Gastroesophageal sphincter (tissue), 4 donors: Measurements from ENCODE around the gene KDM4C. TPM values are rescaled to one million over a fixed set of nuclear protein-coding genes. Genes with fewer than 3 reads are reported as not detected.

ENCODE experiments used
- ATAC-seq: fragments of 150-250 bp; one replicate; pipeline ENCODE4 v1.9.1; 2016; ENCODE audit warnings: mild to moderate bottlenecking, moderate library complexity
- H3K27ac ChIP-seq, 4 donors: fragments of 200-600 bp; sonication (generic) in 3 of 4; 1 replicate in 3 of 4; 2 replicates in 1 of 4; pipeline ENCODE4 v1.5.1; 2016 to 2019
- H3K27me3 ChIP-seq: fragments of 200-600 bp; sonication (generic); one replicate; pipeline ENCODE4 v1.5.1; 2019
- H3K36me3 ChIP-seq, 2 donors: fragments of 200-600 bp; sonication (generic); one replicate each; pipeline ENCODE4 v1.5.1; 2019; ENCODE audit warnings: control low read depth in 1 of 2
- H3K4me1 ChIP-seq, 3 donors: fragments of 200-600 bp; sonication (generic); 1 replicate in 2 of 3; 2 replicates in 1 of 3; pipeline ENCODE4 v1.5.1; 2016 to 2019; ENCODE audit warnings: control low read depth in 2 of 3
- H3K4me3 ChIP-seq, 2 donors: fragments of 200-600 bp; sonication (generic); one replicate each; pipeline ENCODE4 v1.5.1; 2019; ENCODE audit warnings: mild to moderate bottlenecking in 1 of 2, moderate library complexity in 1 of 2
- H3K9me3 ChIP-seq, 3 donors: fragments of 200-600 bp; sonication (generic); one replicate each; pipeline ENCODE4 v1.5.1; 2017 to 2019; ENCODE audit warnings: control low read depth in 2 of 3
- CTCF ChIP-seq, 4 experiments: fragments of 200-600 bp in 2 of 4; fragments of 450-650 bp in 2 of 4; sonication (generic) in 1 of 4; IDR thresholded peaks; one replicate each; pipeline ENCODE4 v1.5.1; 2017 to 2019; ENCODE audit warnings: antibody characterized with exemption in 4 of 4, mild to moderate bottlenecking in 2 of 4, moderate library complexity in 2 of 4
- EP300 ChIP-seq: sonication (generic); formaldehyde crosslinking; IDR thresholded peaks from one replicate; pipeline ENCODE4 v1.6.1; 2017; ENCODE audit warnings: antibody characterized with exemption, mild to moderate bottlenecking
- POLR2A ChIP-seq, 2 donors: fragments of 450-650 bp; IDR thresholded peaks; one replicate each; pipeline ENCODE4 v1.6.1; 2017; ENCODE audit warnings: antibody characterized with exemption in 2 of 2, mild to moderate bottlenecking in 2 of 2, moderate library complexity in 1 of 2
- POLR2AphosphoS5 ChIP-seq: sonication (generic); formaldehyde crosslinking; IDR thresholded peaks from one replicate; pipeline ENCODE4 v1.6.1; 2017; ENCODE audit warnings: antibody characterized with exemption
- WGBS, 2 donors: methylation state at CpG; one replicate each; pipeline ENCODE4 v1.1.5; 2018; ENCODE audit warnings: low coverage in 1 of 2; 5-methylcytosine and 5-hydroxymethylcytosine counted together
- total RNA-seq, 4 donors: library from RNA; depleted of rRNA; stranded (reverse); fragments of >200 nt; gene quantifications; one replicate each; pipeline ENCODE4 v1.1.0, GENCODE V29; 2016

KDM4C gene
- total RNA-seq, 4 donors from 2014 or later: 17.7 to 65.2 (median 29.5) TPM

- TF ChIP-seq CTCF (IDR thresholded peaks at IDR 0.05) (no peak), POLR2AphosphoS5 (no peak), EP300 (no peak), POLR2A (IDR thresholded peaks at IDR 0.05) (no peak)
These were observed 140.1 kb downstream of the KDM4C start for GRCh38 chr9:6897898-6898302.

DNA sequence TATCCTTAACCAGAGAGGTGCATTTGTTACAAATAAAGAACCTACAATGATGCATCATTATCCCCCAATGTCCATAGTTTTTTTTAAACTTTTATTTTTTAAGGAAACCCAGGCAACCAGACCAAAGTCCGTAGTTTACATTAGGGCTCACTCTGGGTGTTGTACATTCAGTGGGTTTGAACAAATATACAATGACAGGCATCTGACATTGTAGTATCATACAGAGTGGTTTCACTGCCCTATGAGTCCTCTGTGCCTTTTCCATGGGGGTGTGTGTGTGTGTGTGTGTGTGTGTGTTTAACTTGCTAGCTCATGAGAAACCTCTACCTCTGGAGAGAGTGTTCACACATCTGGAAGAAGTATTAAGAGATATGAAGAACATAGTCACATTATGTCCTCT is 141.5 kb downstream of the KDM4C start:
- Histone ChIP-seq H3K4me1 (peaks cover 0 to 20% (median 0%) of the 10 kb centered on the region in 3 donors), H3K4me3 (no peak overlapping the region), H3K9me3 (no peaks in the 10 kb centered on the region), H3K27ac (no peak overlapping the region), H3K36me3 (peaks cover 0 to 5% of the 10 kb centered on the region in 2 donors), H3K27me3 (no peaks in the 10 kb centered on the region)
- TF ChIP-seq POLR2A (IDR thresholded peaks at IDR 0.05): no peak
- TF ChIP-seq POLR2AphosphoS5: no peak
- no peak for TF ChIP-seq CTCF (IDR thresholded peaks at IDR 0.05)
- TF ChIP-seq EP300: no peak
- no peak for ATAC-seq
- WGBS, 2 donors: 0 to 38% methylated on average over 1 of the region's 1 CpG

More at GRCh38 chr9:6897898-6898302, 140.1 kb downstream of the KDM4C start:
- H3K9me3 ChIP-seq: no peaks in the 10 kb centered on the region
- WGBS, 2 donors: 24 to 34% methylated on average over 5 to 7 of the region's 7 CpGs
- H3K27ac ChIP-seq: no peak overlapping the region
- H3K4me3 ChIP-seq: no peak overlapping the region
- H3K4me1 ChIP-seq: peaks cover 0 to 20% (median 0%) of the 10 kb centered on the region in 3 donors
- no peak for ATAC-seq
- no peaks in the 10 kb centered on the region for H3K27me3 ChIP-seq
- H3K36me3 ChIP-seq: peaks cover 0 to 18% of the 10 kb centered on the region in 2 donors

- 89 to 97% methylated on average over 5 to 6 of the region's 7 CpGs for WGBS, 2 donors
- no peaks in the 10 kb centered on the region for H3K27me3 ChIP-seq
- ATAC-seq: no peak
These were observed 142.7 kb downstream of the KDM4C start for GRCh38 chr9:6900440-6900883.

DNA sequence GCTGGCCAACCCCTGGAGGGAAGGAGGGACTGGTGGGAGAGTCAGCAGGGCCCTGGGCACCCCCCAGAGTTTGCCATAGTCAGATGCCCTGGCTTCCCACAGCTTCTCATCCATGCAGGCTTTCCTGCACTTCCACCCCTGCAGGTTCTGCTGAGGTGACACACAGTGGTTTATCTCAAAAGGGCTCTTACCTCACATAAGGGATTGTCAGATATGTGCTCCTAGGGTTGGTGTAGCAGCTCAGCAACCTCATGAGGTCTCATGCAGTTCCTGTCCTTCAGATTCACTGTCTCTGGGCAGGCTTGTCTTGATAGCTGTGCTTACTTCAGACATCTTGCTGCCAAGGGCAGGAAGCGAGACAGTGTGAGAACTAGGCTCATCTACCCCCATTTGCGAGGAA is 143.4 kb downstream of the KDM4C start:
- WGBS, 2 donors: 94 to 100% methylated on average over 1 to 2 of the region's 2 CpGs

More at GRCh38 chr9:6900440-6900883, 142.7 kb downstream of the KDM4C start:
- no peak for TF ChIP-seq CTCF (IDR thresholded peaks at IDR 0.05)
- no peak for TF ChIP-seq POLR2A (IDR thresholded peaks at IDR 0.05)
- no peak for TF ChIP-seq EP300
- TF ChIP-seq POLR2AphosphoS5: no peak
- no peaks in the 10 kb centered on the region for H3K9me3 ChIP-seq
- H3K36me3 ChIP-seq: no peaks in the 10 kb centered on the region
- no peak overlapping the region for H3K4me3 ChIP-seq
- H3K4me1 ChIP-seq: peaks cover 0 to 20% (median 0%) of the 10 kb centered on the region in 3 donors
- no peak overlapping the region for H3K27ac ChIP-seq

More for the DNA sequence above, 143.4 kb downstream of the KDM4C start:
- H3K4me1 ChIP-seq: peaks cover 0 to 20% (median 0%) of the 10 kb centered on the region in 3 donors
- no peak overlapping the region for H3K27ac ChIP-seq
- H3K36me3 ChIP-seq: no peaks in the 10 kb centered on the region
- no peaks in the 10 kb centered on the region for H3K9me3 ChIP-seq
- H3K27me3 ChIP-seq: no peaks in the 10 kb centered on the region
- no peak for ATAC-seq
- TF ChIP-seq CTCF (IDR thresholded peaks at IDR 0.05): no peak
- no peak for TF ChIP-seq POLR2A (IDR thresholded peaks at IDR 0.05)
- no peak for TF ChIP-seq POLR2AphosphoS5
- TF ChIP-seq EP300: no peak
- no peak overlapping the region for H3K4me3 ChIP-seq
